Keratinocyte (primary cell): ENCODE data around the gene MAN1C1. TPM values are rescaled to one million over a fixed set of nuclear protein-coding genes. Genes with fewer than 3 reads are reported as not detected.

Experiments
- DNase-seq: peaks from one replicate; pipeline ENCODE4 v3.0.0-alpha.2; 2011; ENCODE audit warnings: low read depth, missing footprints, low spot score
- FAIRE-seq: peaks from 2 replicates; lab custom pipeline; 2011; peaks lifted over from hg19 to GRCh38; lab: Jason Lieb, UNC
- H2AFZ ChIP-seq: 2 replicates; pipeline ENCODE4 v1.6.0; 2012; ENCODE audit warnings: low read length, control low read depth, inconsistent platforms; ENCODE audit not compliant: control insufficient read depth
- H3K27ac ChIP-seq: 2 replicates; pipeline ENCODE4 v1.5.1; 2011; ENCODE audit warnings: low read length; ENCODE audit not compliant: control insufficient read depth, insufficient read depth
- H3K27me3 ChIP-seq: 3 replicates; pipeline ENCODE4 v1.6.0; 2011; ENCODE audit warnings: low read length; ENCODE audit not compliant: control insufficient read depth, insufficient read depth; ENCODE audit errors: extremely low read depth
- H3K36me3 ChIP-seq, 2 experiments: 2 replicates in 1 of 2; 3 replicates in 1 of 2; pipeline ENCODE4 v1.5.1; 2011; ENCODE audit warnings: low read length in 2 of 2, mild to moderate bottlenecking in 1 of 2; ENCODE audit not compliant: control insufficient read depth in 2 of 2, insufficient read depth in 2 of 2; ENCODE audit errors: extremely low read depth in 1 of 2
- H3K4me1 ChIP-seq: 3 replicates; pipeline ENCODE4 v1.5.1; 2011; ENCODE audit warnings: low read length; ENCODE audit not compliant: control insufficient read depth, insufficient read depth; ENCODE audit errors: extremely low read depth
- H3K4me2 ChIP-seq: 3 replicates; pipeline ENCODE4 v1.6.0; 2011; ENCODE audit warnings: low read depth, low read length; ENCODE audit not compliant: control insufficient read depth, insufficient read depth; ENCODE audit errors: extremely low read depth
- H3K4me3 ChIP-seq, 3 experiments: fragments of 200-600 bp in 1 of 3; sonication (generic) in 1 of 3; 2 replicates in 2 of 3; 3 replicates in 1 of 3; pipeline ENCODE4 v1.5.1; 2011 to 2016; ENCODE audit warnings: low read length in 3 of 3, mild to moderate bottlenecking in 3 of 3, control low read depth in 2 of 3, inconsistent platforms in 1 of 3, low read depth in 1 of 3, mixed read lengths in 1 of 3, mixed run types in 1 of 3, moderate library complexity in 1 of 3; ENCODE audit not compliant: control insufficient read depth in 2 of 3, insufficient read depth in 2 of 3; ENCODE audit errors: extremely low read depth in 1 of 3
- H3K79me2 ChIP-seq: 2 replicates; pipeline ENCODE4 v1.6.0; 2012; ENCODE audit warnings: low read length; ENCODE audit not compliant: control insufficient read depth, insufficient read depth
- H3K9ac ChIP-seq: 3 replicates; pipeline ENCODE4 v1.6.0; 2011; ENCODE audit warnings: low read length; ENCODE audit not compliant: control insufficient read depth, insufficient read depth; ENCODE audit errors: extremely low read depth
- H3K9me1 ChIP-seq: 3 replicates; pipeline ENCODE4 v1.6.0; 2011; ENCODE audit warnings: low read length; ENCODE audit not compliant: control insufficient read depth, insufficient read depth; ENCODE audit errors: extremely low read depth
- H3K9me3 ChIP-seq: 2 replicates; pipeline ENCODE4 v1.5.1; 2012; ENCODE audit warnings: low read depth, low read length; ENCODE audit not compliant: control insufficient read depth
- H4K20me1 ChIP-seq: 3 replicates; pipeline ENCODE4 v1.6.0; 2011; ENCODE audit warnings: low read length; ENCODE audit not compliant: control insufficient read depth, insufficient read depth; ENCODE audit errors: extremely low read depth
- CTCF ChIP-seq, 3 experiments: IDR thresholded peaks in 1 of 3; conservative IDR thresholded peaks in 1 of 3; optimal IDR thresholded peaks in 1 of 3; 2 replicates in 2 of 3; 3 replicates in 1 of 3; pipeline versions ENCODE3 to v1.5.1; 2011; ENCODE audit warnings: low read length in 3 of 3, mild to moderate bottlenecking in 3 of 3, moderate library complexity in 2 of 3, control low read depth in 1 of 3, inconsistent platforms in 1 of 3; ENCODE audit not compliant: insufficient read depth in 2 of 3; ENCODE audit errors: extremely low read depth in 1 of 3
- EZH2 ChIP-seq: IDR thresholded peaks from one replicate; pipeline ENCODE4 v1.6.1; 2012; ENCODE audit warnings: inconsistent platforms, mild to moderate bottlenecking, low read length, moderate library complexity
- dilution Hi-C: fragments of 300-500 bp; cut with MboI; formaldehyde crosslinking; loops from one replicate; pipeline ENCODE4 v1.7.0; 2020; ENCODE audit warnings: low sequenced_read_pairs; ENCODE audit not compliant: extremely low pct_ligation_motif_present
- polyA plus RNA-seq, 5 experiments: library from polyadenylated mRNA; depleted of rRNA in 3 of 5; stranded (reverse) in 3 of 5; stranded (forward) in 1 of 5; unstranded in 1 of 5; fragments of >200 nt; gene quantifications; 1 replicate in 1 of 5; 2 replicates in 3 of 5; 3 replicates in 1 of 5; pipeline versions ENCODE4 v1.2.1 to v1.2.3, GENCODE V29; 2011 to 2012; ENCODE audit warnings: missing spikeins in 2 of 5, low read depth in 1 of 5, low replicate concordance in 1 of 5

MAN1C1 gene
- polyA plus RNA-seq, 1 donor (not counting 4 experiments of a cell fraction or from before 2014, with no cell fraction given), result 0.07 TPM

DNA sequence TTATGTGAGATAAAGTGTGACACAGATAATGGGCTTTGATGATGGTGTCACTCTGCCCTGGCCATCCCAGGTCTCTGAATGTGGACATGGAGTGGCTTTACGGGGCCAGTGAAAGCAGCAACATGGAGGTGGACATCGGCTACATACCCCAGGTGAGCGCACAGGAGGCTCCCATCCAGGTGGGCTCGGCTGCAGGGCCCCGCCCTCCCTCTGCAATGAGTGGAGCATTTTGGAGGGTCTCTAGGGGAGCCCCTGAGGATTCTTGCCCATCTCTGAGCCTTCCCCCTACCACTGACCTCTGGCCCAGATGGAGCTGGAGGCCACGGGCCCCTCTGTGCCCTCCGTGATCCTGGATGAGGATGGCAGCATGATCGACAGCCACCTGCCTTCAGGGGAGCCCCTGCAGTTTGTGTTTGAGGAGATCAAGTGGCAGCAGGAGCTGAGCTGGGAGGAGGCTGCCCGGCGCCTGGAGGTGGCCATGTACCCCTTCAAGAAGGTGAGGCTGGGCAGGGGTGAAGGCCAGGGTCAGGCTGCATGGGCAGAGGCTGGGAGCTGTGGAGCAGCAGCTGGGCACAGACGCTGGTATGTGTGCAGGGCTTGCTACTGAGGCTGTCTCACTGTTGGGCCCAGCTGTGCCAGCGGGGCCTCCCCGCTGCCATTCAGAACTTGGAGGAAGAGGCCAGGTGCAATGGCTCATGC, 194.9 kb downstream of the MAN1C1 start:
- Histone ChIP-seq H4K20me1 (no peaks in the 10 kb centered on the region), H3K4me3 (no peak overlapping the region), H3K36me3 (peaks cover 18 to 30% of the 10 kb centered on the region in 2 experiments), H3K4me2 (no peak overlapping the region), H3K9me1 (peaks cover under 1% of the 10 kb centered on the region), H2AFZ (no peak overlapping the region), H3K79me2 (no peaks in the 10 kb centered on the region), H3K9ac (no peak overlapping the region), H3K27ac (no peak overlapping the region), H3K9me3 (no peaks in the 10 kb centered on the region), H3K4me1 (no peaks in the 10 kb centered on the region), H3K27me3 (no peaks in the 10 kb centered on the region)
- TF ChIP-seq CTCF (optimal IDR thresholded peaks at IDR 0.05 in 1 of 3, IDR thresholded peaks at IDR 0.05 in 1 of 3, conservative IDR thresholded peaks at IDR 0.05 in 1 of 3; ENCODE audit: extremely low read depth in 1 of 3, insufficient read depth in 2 of 3, low read length in 3 of 3) (no peak), EZH2 (no peak)
- DNase-seq (no peak), FAIRE-seq (no peak)
- dilution Hi-C loops, result no loop called here

DNA sequence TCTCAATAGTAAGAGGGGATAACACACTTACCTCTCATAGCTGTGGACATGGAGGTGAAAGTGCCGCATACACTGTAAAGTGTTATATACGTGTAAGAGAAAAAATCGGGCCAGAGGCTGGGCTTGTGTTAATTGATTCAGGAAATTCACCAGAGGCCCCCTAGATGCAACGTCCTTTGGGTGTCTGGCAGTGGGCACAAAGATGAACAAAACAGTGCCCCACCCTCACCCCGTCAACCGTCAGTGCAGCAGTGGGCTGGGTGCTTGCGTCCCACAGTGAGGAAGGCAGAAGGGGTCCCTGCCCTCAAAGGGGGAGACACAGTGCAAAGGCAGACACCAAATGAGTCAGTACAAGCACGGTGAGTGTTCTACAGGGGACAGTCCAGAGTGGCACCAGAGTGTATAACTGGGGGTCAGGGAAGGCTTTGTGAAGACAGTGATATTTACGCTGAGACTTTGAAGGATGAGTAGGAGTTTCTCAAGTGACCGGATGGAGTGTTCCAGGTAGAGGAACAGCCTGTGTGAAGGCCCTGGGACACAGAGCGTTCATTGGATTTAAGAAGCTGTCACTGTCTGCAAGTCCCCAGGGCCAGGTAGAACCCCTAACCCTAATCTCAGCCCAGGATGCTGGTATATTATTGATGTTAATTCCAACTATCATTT, 196.6 kb downstream of the MAN1C1 start:
- Histone ChIP-seq H3K9me3 (no peaks in the 10 kb centered on the region), H3K79me2 (no peaks in the 10 kb centered on the region), H3K4me2 (no peak overlapping the region), H3K36me3 (peaks cover 16 to 28% of the 10 kb centered on the region in 2 experiments), H2AFZ (no peak overlapping the region), H3K9ac (no peak overlapping the region), H3K4me3 (no peak overlapping the region), H3K27me3 (no peaks in the 10 kb centered on the region), H4K20me1 (no peaks in the 10 kb centered on the region), H3K4me1 (peaks cover 7% of the 10 kb centered on the region), H3K27ac (no peak overlapping the region), H3K9me1 (peaks cover 2% of the 10 kb centered on the region)
- dilution Hi-C loops, result no loop called here
- DNase-seq (no peak), FAIRE-seq (no peak)
- TF ChIP-seq CTCF (optimal IDR thresholded peaks at IDR 0.05 in 1 of 3, IDR thresholded peaks at IDR 0.05 in 1 of 3, conservative IDR thresholded peaks at IDR 0.05 in 1 of 3; ENCODE audit: extremely low read depth in 1 of 3, insufficient read depth in 2 of 3, low read length in 3 of 3) (no peak), EZH2 (no peak)
